CD4-positive, alpha-beta T cell (primary cell): ENCODE measurements around the gene CEP250. TPM values are rescaled to one million over a fixed set of nuclear protein-coding genes. Genes with fewer than 3 reads are reported as not detected.

Experiments used
- ATAC-seq: fragments of 200-7000 bp; cut with Tn5 transposase; one replicate; pipeline ENCODE4 v1.10.0; 2022; ENCODE audit warnings: mild to moderate bottlenecking; ENCODE audit not compliant: poor library complexity
- CTCF ChIA-PET: fragments of 350-600 bp; sonication (Branson Sonifier 250); formaldehyde crosslinking; loops from one replicate; lab custom pipeline; 2021; ENCODE audit warnings: antibody characterized with exemption, inconsistent platforms; lab: Charles Lee
- POLR2A ChIA-PET: fragments of 350-600 bp; sonication (Branson Sonifier 250); formaldehyde crosslinking; loops from one replicate; lab custom pipeline; 2021; ENCODE audit warnings: antibody characterized with exemption, inconsistent platforms; lab: Charles Lee
- DNase-seq, 14 experiments: peaks; one replicate each; pipeline ENCODE4 v3.0.0-alpha.2; 2013 to 2020; ENCODE audit warnings: mixed read lengths in 2 of 14
- H3K27ac ChIP-seq, 2 donors: one replicate each; pipeline versions ENCODE4 v1.5.1 to v1.7.0; 2013; ENCODE audit warnings: low read length in 2 of 2, low read depth in 1 of 2, mild to moderate bottlenecking in 1 of 2
- H3K27me3 ChIP-seq, 2 experiments: 1 replicate in 1 of 2; 2 replicates in 1 of 2; pipeline versions ENCODE4 v1.6.1 to v1.7.0; 2013; ENCODE audit warnings: low read length in 2 of 2, control low read depth in 1 of 2, mild to moderate bottlenecking in 1 of 2, moderate library complexity in 1 of 2; ENCODE audit not compliant: insufficient read depth in 2 of 2, control insufficient read depth in 1 of 2
- H3K36me3 ChIP-seq: one replicate; pipeline ENCODE4 v1.6.1; 2013; ENCODE audit warnings: low read length, control low read depth; ENCODE audit not compliant: insufficient read depth
- H3K4me1 ChIP-seq: one replicate; pipeline ENCODE4 v1.6.1; 2013; ENCODE audit warnings: low read length, control low read depth; ENCODE audit not compliant: insufficient read depth
- H3K4me3 ChIP-seq: one replicate; pipeline ENCODE4 v1.5.1; 2013; ENCODE audit warnings: mild to moderate bottlenecking, low read length, moderate library complexity
- H3K9me3 ChIP-seq, 2 experiments: 1 replicate in 1 of 2; 2 replicates in 1 of 2; pipeline versions ENCODE4 v1.6.1 to v1.7.0; 2013; ENCODE audit warnings: low read length in 2 of 2, mild to moderate bottlenecking in 2 of 2, control low read depth in 1 of 2, moderate library complexity in 1 of 2; ENCODE audit not compliant: control insufficient read depth in 1 of 2, insufficient read depth in 1 of 2
- H3K27ac Mint-ChIP-seq: one replicate; pipeline ENCODE4 v1.8.0; 2020; ENCODE audit warnings: mixed read lengths
- H3K27me3 Mint-ChIP-seq: one replicate; pipeline ENCODE4 v1.8.0; 2021; ENCODE audit warnings: mixed read lengths
- H3K36me3 Mint-ChIP-seq: one replicate; pipeline ENCODE4 v1.8.0; 2021; ENCODE audit warnings: low read depth, mixed read lengths
- H3K4me1 Mint-ChIP-seq: one replicate; pipeline ENCODE4 v1.8.0; 2021; ENCODE audit warnings: low read depth, mixed read lengths
- H3K4me3 Mint-ChIP-seq: one replicate; pipeline ENCODE4 v1.8.0; 2020; ENCODE audit warnings: mild to moderate bottlenecking, mixed read lengths
- H3K9me3 Mint-ChIP-seq: one replicate; pipeline ENCODE4 v1.8.0; 2020; ENCODE audit warnings: mixed read lengths
- intact Hi-C, 2 experiments: fragments of 100-400 bp; cut with DNase I in 1 of 2; cut with micrococcal nuclease in 1 of 2; formaldehyde crosslinking; loops; one replicate each; pipeline versions ENCODE4 v1.15.1 to v1.9.0; 2023 to 2025; cut with DNase I, micrococcal nuclease
- total RNA-seq, 174 experiments: library from RNA in 2 of 174; stranded (reverse) in 2 of 174; gene quantifications; one replicate each; pipeline ENCODE4 v1.2.3 and lab custom pipeline; 2021 to 2026
- TF ChIP-seq, protein P1 (sequence below): fragments of 200-600 bp; IDR thresholded peaks from one replicate; pipeline ENCODE4 v1.8.0; 2022; ENCODE audit warnings: antibody characterized with exemption, mild to moderate bottlenecking

The CEP250 gene
- total RNA-seq, 2 experiments from 2014 or later = 27.6 to 33.1 TPM

DNA sequence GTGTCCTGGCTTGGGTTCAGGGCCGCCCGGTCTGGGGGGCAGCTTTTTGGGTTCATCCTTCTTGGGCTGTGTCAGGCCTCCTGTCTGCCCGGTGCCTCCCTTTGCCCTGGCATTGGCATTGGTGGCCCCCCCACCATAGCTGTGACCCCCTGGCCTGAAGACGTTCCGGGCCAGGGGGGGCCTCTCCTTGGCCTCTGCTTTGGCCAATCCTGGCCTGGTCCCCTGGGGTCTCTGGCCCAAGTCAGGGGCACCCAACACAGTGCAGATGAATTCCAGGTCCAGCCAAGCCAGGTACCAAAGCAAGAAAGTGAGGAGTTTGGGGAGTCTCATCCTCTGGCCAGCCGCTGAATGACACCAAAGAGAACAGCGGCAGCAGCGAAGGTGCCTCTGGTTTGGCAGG is 17.8 kb upstream of the CEP250 start:
- Mint-ChIP-seq H3K4me1 (peaks cover 12% of the 10 kb centered on the region), H3K27ac (no peak overlapping the region), H3K4me3 (no peak overlapping the region), H3K27me3 (peaks cover 9% of the 10 kb centered on the region), H3K36me3 (no peaks in the 10 kb centered on the region), H3K9me3 (no peaks in the 10 kb centered on the region)
- H3K27ac ChIP-seq = no peak overlapping the region
- ChIA-PET CTCF (no interaction called here), POLR2A (no interaction called here)
- ATAC-seq (no peak), DNase-seq (no peak)
- H3K4me3 ChIP-seq = no peak overlapping the region
- no peaks in the 10 kb centered on the region for H3K9me3 ChIP-seq
- H3K27me3 ChIP-seq = peaks cover 0 to 5% of the 10 kb centered on the region in 2 experiments
- intact Hi-C loops = no loop called here
- H3K4me1 ChIP-seq = peaks cover 8% of the 10 kb centered on the region
- TF ChIP-seq, protein P1, sequence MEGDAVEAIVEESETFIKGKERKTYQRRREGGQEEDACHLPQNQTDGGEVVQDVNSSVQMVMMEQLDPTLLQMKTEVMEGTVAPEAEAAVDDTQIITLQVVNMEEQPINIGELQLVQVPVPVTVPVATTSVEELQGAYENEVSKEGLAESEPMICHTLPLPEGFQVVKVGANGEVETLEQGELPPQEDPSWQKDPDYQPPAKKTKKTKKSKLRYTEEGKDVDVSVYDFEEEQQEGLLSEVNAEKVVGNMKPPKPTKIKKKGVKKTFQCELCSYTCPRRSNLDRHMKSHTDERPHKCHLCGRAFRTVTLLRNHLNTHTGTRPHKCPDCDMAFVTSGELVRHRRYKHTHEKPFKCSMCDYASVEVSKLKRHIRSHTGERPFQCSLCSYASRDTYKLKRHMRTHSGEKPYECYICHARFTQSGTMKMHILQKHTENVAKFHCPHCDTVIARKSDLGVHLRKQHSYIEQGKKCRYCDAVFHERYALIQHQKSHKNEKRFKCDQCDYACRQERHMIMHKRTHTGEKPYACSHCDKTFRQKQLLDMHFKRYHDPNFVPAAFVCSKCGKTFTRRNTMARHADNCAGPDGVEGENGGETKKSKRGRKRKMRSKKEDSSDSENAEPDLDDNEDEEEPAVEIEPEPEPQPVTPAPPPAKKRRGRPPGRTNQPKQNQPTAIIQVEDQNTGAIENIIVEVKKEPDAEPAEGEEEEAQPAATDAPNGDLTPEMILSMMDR = no peak
- no peaks in the 10 kb centered on the region for H3K36me3 ChIP-seq

DNA sequence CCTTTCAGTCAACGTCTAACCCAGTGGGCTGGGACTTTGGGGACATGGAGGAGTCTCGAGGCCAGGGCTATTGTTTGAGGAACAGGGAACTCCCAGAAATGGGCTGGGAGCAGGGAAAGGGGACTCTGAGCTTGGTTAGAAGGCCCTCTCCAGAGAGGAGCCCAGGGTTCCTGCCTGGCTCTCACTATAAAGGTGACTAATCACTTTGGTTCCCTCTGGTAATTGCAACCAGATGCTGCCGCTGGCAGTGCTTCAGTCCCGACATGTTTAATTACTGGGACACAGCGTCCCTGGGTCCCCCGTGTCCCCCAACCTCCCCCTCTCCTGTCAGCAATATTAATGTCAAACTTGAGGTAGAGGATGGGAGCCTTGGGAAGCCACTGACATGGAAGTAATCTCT is 12.4 kb upstream of the CEP250 start:
- no peak overlapping the region for H3K4me3 ChIP-seq

DNA sequence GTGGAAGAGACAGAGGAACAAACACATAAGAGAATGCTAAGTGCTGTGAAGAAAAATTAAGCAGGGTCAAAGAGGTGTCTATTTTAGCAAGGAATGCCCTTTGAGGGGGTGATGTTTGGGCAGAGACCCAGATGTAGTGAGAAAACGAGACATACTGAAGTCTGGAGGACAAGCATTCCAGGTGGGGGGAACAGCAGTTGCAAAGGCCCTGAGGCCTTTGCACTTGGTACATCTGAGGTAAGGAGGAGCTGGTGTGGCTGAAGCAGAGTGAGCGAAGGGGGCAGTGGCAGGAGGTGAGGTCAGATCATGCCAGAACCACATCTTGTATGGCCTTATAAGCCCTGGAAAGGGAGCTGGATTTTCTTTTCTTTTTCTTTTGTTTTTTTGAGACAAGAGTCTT is 11.2 kb upstream of the CEP250 start:
- peaks cover 4% of the 10 kb centered on the region for H3K4me1 Mint-ChIP-seq
- TF ChIP-seq, protein P1 = no peak
- no peaks in the 10 kb centered on the region for H3K9me3 Mint-ChIP-seq
- DNase-seq = no peak
- H3K4me3 Mint-ChIP-seq = no peak overlapping the region
- CTCF ChIA-PET = no interaction called here
- intact Hi-C loops = no loop called here
- peaks cover 16% of the 10 kb centered on the region for H3K27me3 Mint-ChIP-seq
- H3K27me3 ChIP-seq = peaks cover 0 to 5% of the 10 kb centered on the region in 2 experiments
- POLR2A ChIA-PET = no interaction called here
- H3K4me1 ChIP-seq = peaks cover 7% of the 10 kb centered on the region
- H3K4me3 ChIP-seq = no peak overlapping the region
- H3K36me3 ChIP-seq = no peaks in the 10 kb centered on the region
- no peaks in the 10 kb centered on the region for H3K36me3 Mint-ChIP-seq
- H3K9me3 ChIP-seq = no peaks in the 10 kb centered on the region
- no peak for ATAC-seq
- H3K27ac Mint-ChIP-seq = no peak overlapping the region
- H3K27ac ChIP-seq = no peak overlapping the region

More for the DNA sequence above, 12.4 kb upstream of the CEP250 start:
- H3K27me3 Mint-ChIP-seq = peaks cover 16% of the 10 kb centered on the region
- Histone ChIP-seq H3K27ac (no peak overlapping the region), H3K4me1 (peaks cover 13% of the 10 kb centered on the region), H3K9me3 (no peaks in the 10 kb centered on the region), H3K27me3 (peaks cover 0 to 5% of the 10 kb centered on the region in 2 experiments), H3K36me3 (no peaks in the 10 kb centered on the region)
- H3K4me1 Mint-ChIP-seq = peaks cover 8% of the 10 kb centered on the region
- H3K36me3 Mint-ChIP-seq = no peaks in the 10 kb centered on the region
- ChIA-PET POLR2A (interaction anchor here (0.7 kb wide), 1 partner anchor 1464 kb away, joined by 3 read pairs; no protein-coding TSS in a partner anchor), CTCF (no interaction called here)
- no peak overlapping the region for H3K27ac Mint-ChIP-seq
- H3K9me3 Mint-ChIP-seq = no peaks in the 10 kb centered on the region
- intact Hi-C loops = no loop called here
- TF ChIP-seq, protein P1 = no peak
- no peak overlapping the region for H3K4me3 Mint-ChIP-seq
- ATAC-seq = no peak
- DNase-seq = no peak
